Activated naive CD4-positive, alpha-beta T cell treated with anti-CD3 and anti-CD28 coated beads for 36 hours (primary cell): Measurements from ENCODE around the gene RINL. TPM values are rescaled to one million over a fixed set of nuclear protein-coding genes. Genes with fewer than 3 reads are reported as not detected.
"Not testable (repeated sequence)": the region's sequence is repeated elsewhere in the genome, so short reads cannot be mapped to it uniquely, and the experiment has no call there.

Source experiments
- CTCF ChIA-PET: fragments of 350-600 bp; sonication (Branson Sonifier 250); formaldehyde crosslinking; loops from one replicate; lab custom pipeline; 2021; ENCODE audit warnings: antibody characterized with exemption; lab: Charles Lee
- DNase-seq: peaks from one replicate; pipeline ENCODE4 v3.0.0-alpha.2; 2020
- H3K27ac Mint-ChIP-seq: one replicate; pipeline ENCODE4 v1.8.0; 2021; ENCODE audit warnings: mild to moderate bottlenecking, mixed read lengths
- H3K27me3 Mint-ChIP-seq: one replicate; pipeline ENCODE4 v1.8.0; 2021; ENCODE audit warnings: low read depth, mixed read lengths
- H3K36me3 Mint-ChIP-seq: one replicate; pipeline ENCODE4 v1.8.0; 2021; ENCODE audit warnings: low read depth, mixed read lengths
- H3K4me1 Mint-ChIP-seq: one replicate; pipeline ENCODE4 v1.8.0; 2021; ENCODE audit warnings: low read depth, mixed read lengths
- H3K4me3 Mint-ChIP-seq: one replicate; pipeline ENCODE4 v1.8.0; 2021; ENCODE audit warnings: mild to moderate bottlenecking, moderate library complexity, mixed read lengths
- H3K9me3 Mint-ChIP-seq: one replicate; pipeline ENCODE4 v1.8.0; 2021; ENCODE audit warnings: mixed read lengths
- intact Hi-C: fragments of 100-400 bp; cut with micrococcal nuclease; formaldehyde crosslinking; loops from one replicate; pipeline ENCODE4 v1.15.1; 2023
- total RNA-seq, 2 experiments: library from RNA; stranded (reverse); gene quantifications; one replicate each; pipeline ENCODE4 v1.2.3, GENCODE V29; 2021

Gene RINL
- total RNA-seq, 2 experiments from 2014 or later, result 107 to 117 TPM

DNA sequence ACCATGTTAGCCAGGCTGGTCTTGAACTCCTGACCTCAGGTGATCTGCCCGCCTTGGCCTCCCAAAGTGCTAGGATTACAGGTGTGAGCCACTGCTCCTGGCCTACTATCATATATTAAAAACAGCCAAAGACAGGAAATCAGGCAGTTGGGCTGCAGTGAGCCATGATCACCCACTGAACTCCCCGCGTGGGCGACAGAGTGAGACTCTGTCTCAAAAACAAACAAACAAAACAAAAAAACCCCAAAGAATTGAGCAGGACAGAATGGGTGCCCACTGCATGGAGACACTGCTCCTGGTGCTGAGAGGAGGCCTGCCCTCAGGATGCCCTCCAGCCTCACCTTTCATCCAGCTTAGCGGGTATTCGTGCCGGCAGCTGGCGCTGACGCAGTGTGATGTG, 5.2 kb upstream of the RINL start:
- Mint-ChIP-seq H3K4me1 (peaks cover 12% of the 10 kb centered on the region), H3K9me3 (no peaks in the 10 kb centered on the region), H3K4me3 (no peak overlapping the region), H3K36me3 (no peaks in the 10 kb centered on the region), H3K27me3 (no peaks in the 10 kb centered on the region), H3K27ac (no peak overlapping the region)
- CTCF ChIA-PET, result interaction anchor here (0.6 kb wide), 1 partner anchor 169 kb away, joined by 3 read pairs; no protein-coding TSS in a partner anchor
- no peak for DNase-seq
- intact Hi-C loops, result no loop called here

DNA sequence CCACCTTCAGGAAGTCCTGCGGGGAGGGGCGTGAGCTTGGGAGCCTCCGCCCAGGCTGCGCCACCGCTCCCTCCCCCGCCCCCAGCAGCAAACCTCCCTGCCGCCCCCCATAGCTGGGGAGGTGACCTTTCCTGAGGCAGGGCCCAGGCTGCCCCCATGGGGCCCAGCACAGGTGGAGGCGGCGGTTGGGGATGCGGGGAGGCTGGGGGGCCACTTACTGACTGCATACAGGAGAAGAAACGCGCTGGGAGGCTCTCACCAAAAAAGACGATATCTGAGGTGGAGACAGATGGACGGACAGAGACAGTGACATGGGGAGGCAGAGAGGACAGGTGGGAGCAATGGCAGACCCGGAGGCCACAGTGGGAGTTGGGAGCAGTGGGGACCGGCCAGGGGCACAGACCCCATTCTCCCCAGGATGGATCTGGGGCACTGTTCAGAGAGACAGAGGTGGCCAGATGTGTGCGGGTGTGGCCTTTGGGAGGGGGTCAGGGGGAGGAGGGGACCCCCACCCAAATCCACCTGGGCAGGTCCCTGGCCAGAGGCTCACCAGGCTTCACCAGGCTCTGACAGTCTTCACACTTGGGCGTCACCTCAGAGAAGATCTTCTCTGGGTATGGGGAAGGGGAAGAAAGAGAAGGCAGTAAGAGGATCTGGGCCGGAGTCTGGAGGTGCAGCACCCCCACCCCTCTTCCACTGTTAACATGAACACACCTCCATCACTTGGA, 3.0 kb upstream of the RINL start:
- no peaks in the 10 kb centered on the region for H3K27me3 Mint-ChIP-seq
- peak overlapping the region; percentile 44 for H3K27ac Mint-ChIP-seq
- H3K36me3 Mint-ChIP-seq, result peaks cover 7% of the 10 kb centered on the region
- CTCF ChIA-PET, result interaction anchor here (1.1 to 2.5 kb wide), 2 partner anchors 12 to 49 kb away, joined by 5 to 11 read pairs; partner anchors contain the start of genes MRPS12 and SARS2
- intact Hi-C loops, result no loop called here
- H3K9me3 Mint-ChIP-seq, result no peaks in the 10 kb centered on the region
- DNase-seq, result no peak
- H3K4me1 Mint-ChIP-seq, result peaks cover 26% of the 10 kb centered on the region
- H3K4me3 Mint-ChIP-seq, result no peak overlapping the region

DNA sequence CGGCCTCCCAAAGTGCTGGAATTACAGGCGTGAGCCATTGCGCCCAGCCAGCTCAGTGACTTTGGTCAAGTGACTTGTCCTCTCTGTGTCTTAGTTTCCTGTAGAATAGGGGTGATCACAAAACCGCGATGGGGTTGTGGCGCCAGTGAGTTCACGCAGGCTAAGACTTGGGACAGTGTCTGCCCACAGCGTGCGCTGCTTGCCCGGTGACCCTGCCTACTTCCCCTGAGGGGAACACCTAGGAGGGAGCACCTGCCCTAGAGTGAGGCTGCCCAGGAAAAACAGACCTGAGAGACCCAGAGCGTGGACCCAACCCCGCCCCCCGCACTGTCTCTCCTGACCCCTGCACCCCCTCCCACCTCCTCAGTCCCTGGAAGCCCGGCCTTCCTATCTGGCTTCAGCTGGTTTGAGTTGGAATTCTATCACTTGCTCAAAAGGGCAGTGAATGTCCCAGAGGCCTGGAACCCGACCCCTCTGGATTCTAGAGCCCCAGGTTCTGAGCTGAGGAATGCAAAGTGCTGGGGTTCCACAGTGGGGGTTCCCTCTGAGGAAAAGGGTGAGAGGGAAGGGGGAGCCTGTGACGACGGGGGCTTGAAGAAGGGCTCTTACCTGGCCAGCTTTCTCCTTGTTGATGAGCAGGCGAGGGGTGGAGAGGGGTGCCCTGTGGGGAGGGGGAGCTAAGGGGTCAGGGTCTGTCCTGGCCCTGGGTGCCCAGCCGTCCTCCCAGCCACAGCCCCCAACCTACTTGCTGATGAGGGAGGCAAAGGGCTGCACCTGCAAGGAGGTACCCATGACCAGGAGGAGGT, 2.2 kb upstream of the RINL start:
- Mint-ChIP-seq H3K36me3 (peaks cover 10% of the 10 kb centered on the region), H3K9me3 (no peaks in the 10 kb centered on the region), H3K4me1 (peaks cover 29% of the 10 kb centered on the region), H3K4me3 (no peak overlapping the region), H3K27ac (peak overlapping the region; percentile 73), H3K27me3 (no peaks in the 10 kb centered on the region)
- CTCF ChIA-PET, result interaction anchor here (2.5 to 5.7 kb wide), 2 partner anchors 8 to 50 kb away, joined by 11 to 54 read pairs; partner anchors contain the start of genes MRPS12 and SARS2
- intact Hi-C loops, result no loop called here
- no peak for DNase-seq

DNA sequence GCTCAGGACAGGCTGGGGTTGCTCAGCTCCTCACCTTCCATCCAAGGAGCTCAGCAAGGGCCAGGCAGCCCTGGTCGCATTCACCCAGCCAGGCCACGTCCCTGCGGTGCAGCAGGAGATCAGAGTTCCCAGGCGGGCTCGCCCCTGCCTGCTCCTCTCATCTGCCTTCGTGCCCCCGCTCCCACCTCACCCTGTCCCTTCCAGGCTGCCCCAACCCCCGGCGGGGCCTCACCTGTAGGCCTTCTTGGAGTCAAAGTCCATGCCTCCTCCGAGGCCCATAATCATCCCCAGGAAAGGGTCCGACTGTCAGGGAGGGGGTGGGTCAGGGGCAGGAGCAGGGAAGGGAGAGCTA, 1.3 kb upstream of the RINL start:
- peak overlapping the region; percentile 99 for H3K27ac Mint-ChIP-seq
- no peak for DNase-seq
- H3K4me1 Mint-ChIP-seq, result peaks cover 29% of the 10 kb centered on the region
- no peak overlapping the region for H3K4me3 Mint-ChIP-seq
- no peaks in the 10 kb centered on the region for H3K27me3 Mint-ChIP-seq
- H3K36me3 Mint-ChIP-seq, result peaks cover 13% of the 10 kb centered on the region
- CTCF ChIA-PET, result interaction anchor here (0.7 to 5.7 kb wide), 7 partner anchors 9 to 477 kb away, joined by 3 to 54 read pairs (median 5); partner anchors contain the start of genes ECH1, FAM98C, MRPS12 and SARS2
- intact Hi-C loops, result no loop called here
- H3K9me3 Mint-ChIP-seq, result no peaks in the 10 kb centered on the region

DNA sequence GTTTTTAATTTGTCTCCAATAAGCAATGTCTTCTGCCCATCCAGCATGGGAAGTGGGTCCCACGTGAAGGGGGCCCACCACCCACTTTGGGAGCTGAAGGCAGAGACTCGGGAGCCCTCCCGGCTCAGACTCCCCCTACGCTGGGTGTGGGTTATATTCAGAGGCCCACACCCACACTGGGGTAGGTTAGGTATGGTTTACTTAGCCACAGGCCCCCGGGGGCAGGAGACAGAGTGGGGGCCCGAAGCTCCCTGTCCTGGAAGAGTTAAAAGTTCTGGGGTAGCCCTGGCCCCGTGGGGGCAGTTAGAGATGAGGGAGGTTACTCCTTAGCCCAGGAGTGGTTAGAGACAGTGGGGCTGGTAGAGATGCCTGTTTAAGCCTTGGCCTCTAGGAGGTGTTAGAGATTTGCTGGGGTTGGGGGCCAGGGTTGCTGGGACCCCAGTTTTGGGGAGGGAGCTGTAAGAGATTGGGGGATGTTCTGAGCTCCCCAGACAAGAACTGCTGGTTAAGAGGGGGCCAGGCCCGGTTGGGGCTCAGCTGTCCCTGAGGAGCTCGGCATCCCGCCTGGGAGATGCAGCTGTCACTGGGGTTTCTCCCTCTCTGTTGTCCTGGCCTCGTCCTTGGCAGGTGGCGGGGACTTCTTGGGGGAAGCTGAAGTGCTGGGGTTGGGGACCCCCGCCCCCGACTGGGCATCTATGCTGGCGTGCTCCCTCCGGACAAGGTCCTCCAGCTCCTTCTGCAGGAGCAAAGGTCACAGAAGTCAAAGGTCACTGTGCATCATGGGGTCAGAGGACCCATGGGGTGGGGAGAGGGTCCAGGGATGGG, 712 bp upstream of the RINL start:
- intact Hi-C loops, result loop anchor here (1.0 kb wide), 2 partner anchors 21 to 52 kb away; partner anchors contain the start of genes MRPS12, NFKBIB, SARS2 and SIRT2
- H3K36me3 Mint-ChIP-seq, result peaks cover 13% of the 10 kb centered on the region

DNA sequence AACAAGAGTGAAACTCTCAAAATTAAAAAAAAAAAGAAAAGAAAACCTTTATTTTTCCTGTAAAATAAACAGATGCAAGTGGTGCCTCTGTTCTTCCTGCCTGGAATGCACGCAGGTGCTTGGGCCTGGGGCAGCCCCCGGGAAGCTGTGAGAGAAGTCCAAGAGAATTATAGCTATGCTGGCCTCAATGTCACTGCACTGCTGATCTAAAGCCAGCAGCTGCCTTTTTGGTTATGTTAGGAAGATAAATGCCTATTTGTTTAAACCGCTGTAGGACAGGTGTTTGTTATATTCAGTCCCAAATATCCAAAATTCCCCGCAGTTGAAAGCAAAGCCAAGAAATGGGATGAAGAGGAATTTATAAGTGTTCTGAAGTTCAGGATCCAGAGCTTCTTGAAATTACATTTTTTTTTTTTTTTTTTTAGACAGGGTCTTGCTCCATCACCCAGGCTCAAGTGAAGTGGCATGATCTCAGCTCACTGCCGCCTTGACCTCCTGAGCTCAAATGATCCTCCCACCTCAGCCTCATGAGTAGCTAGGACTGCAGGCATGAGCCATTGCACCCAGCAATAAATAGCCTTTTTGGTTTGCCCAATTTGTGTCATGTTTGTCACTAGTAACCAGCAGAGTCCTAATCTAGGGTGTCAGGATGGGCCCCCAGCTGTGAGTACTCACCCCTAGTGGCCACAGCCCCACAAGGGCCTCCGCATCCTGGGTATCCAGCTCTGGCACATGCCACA, 2.2 kb downstream of the RINL start:
- H3K27me3 Mint-ChIP-seq, result no peaks in the 10 kb centered on the region
- peaks cover 29% of the 10 kb centered on the region for H3K4me1 Mint-ChIP-seq
- peak overlapping the region; percentile 63 for H3K4me3 Mint-ChIP-seq
- peaks cover 31% of the 10 kb centered on the region for H3K36me3 Mint-ChIP-seq
- H3K9me3 Mint-ChIP-seq, result no peaks in the 10 kb centered on the region
- CTCF ChIA-PET, result interaction anchor here (1.3 to 5.7 kb wide), 2 partner anchors 9 to 13 kb away, joined by 3 to 54 read pairs; no protein-coding TSS in a partner anchor
- DNase-seq, result no peak
- peak overlapping the region; percentile 76 for H3K27ac Mint-ChIP-seq
- intact Hi-C loops, result no loop called here

More for the DNA sequence above, 712 bp upstream of the RINL start:
- no peak for DNase-seq
- Mint-ChIP-seq H3K4me3 (peak overlapping the region; percentile 98), H3K4me1 (peaks cover 29% of the 10 kb centered on the region), H3K27me3 (no peaks in the 10 kb centered on the region), H3K27ac (peak overlapping the region; percentile 99), H3K9me3 (no peaks in the 10 kb centered on the region)
- CTCF ChIA-PET, result interaction anchor here (0.6 to 5.7 kb wide), 12 partner anchors 8 to 476 kb away, joined by 3 to 54 read pairs (median 4); partner anchors contain the start of genes ECH1, FAM98C, MRPS12 and SARS2

DNA sequence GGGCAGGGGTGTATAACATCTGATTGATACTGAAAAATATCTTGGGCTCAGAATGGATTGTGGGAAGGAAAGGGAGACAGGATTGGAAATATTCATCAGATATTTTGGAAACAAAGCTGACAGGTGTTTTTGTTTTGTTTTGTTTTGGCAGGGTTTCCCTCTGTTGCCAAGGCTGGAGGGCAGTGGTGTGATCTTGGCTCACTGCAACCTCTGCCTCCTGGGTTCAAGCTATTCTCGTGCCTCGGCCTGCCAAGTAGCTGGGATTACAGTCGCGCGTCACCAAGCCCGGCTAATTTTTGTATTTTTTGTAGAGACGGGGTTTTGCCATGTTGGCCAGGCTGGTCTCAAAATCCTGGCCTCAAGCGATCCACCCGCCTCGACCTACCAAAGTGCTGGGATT, 4.7 kb downstream of the RINL start:
- Mint-ChIP-seq H3K36me3 (peaks cover 50% of the 10 kb centered on the region), H3K27ac (peak overlapping the region; percentile 68), H3K4me1 (peaks cover 38% of the 10 kb centered on the region)
- intact Hi-C loops, DNase-seq, H3K27me3 Mint-ChIP-seq, H3K9me3 Mint-ChIP-seq, H3K4me3 Mint-ChIP-seq: not testable (repeated sequence)
- CTCF ChIA-PET, result interaction anchor here (0.9 to 1.8 kb wide), 2 partner anchors 13 to 15 kb away, joined by 3 to 4 read pairs; no protein-coding TSS in a partner anchor

DNA sequence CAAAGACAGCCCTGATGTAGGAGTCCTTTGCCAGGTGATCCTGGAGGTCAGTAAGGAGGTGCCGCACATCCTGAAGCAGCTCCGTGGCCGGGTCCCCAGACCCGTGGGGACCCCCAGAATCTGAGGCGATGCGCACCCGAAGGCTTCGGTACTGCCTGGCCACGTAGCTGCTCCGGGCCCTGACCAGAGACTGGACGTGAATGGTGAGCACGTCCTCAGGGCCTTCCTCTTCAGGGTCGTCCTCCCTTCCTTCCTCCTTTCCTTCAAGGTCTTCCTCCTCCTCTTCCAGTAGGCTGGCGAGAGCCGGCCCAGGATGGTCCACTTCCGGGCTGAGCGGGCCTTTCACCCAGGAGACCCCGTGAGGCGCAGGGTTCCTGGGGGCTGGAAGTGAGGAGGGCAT, 7.5 kb downstream of the RINL start:
- H3K27ac Mint-ChIP-seq, result peak overlapping the region; percentile 78
- intact Hi-C loops, result loop anchor here (2.0 kb wide), 1 partner anchor 40 kb away; the partner anchor contains the start of gene ECH1
- no peaks in the 10 kb centered on the region for H3K9me3 Mint-ChIP-seq
- H3K27me3 Mint-ChIP-seq, result no peaks in the 10 kb centered on the region
- peaks cover 48% of the 10 kb centered on the region for H3K36me3 Mint-ChIP-seq
- no peak for DNase-seq
- H3K4me1 Mint-ChIP-seq, result peaks cover 34% of the 10 kb centered on the region
- CTCF ChIA-PET, result interaction anchor here (1.1 to 2.0 kb wide), 5 partner anchors 8 to 101 kb away, joined by 3 to 7 read pairs (median 4); partner anchors contain the start of gene RINL
- H3K4me3 Mint-ChIP-seq, result peak overlapping the region; percentile 89

DNA sequence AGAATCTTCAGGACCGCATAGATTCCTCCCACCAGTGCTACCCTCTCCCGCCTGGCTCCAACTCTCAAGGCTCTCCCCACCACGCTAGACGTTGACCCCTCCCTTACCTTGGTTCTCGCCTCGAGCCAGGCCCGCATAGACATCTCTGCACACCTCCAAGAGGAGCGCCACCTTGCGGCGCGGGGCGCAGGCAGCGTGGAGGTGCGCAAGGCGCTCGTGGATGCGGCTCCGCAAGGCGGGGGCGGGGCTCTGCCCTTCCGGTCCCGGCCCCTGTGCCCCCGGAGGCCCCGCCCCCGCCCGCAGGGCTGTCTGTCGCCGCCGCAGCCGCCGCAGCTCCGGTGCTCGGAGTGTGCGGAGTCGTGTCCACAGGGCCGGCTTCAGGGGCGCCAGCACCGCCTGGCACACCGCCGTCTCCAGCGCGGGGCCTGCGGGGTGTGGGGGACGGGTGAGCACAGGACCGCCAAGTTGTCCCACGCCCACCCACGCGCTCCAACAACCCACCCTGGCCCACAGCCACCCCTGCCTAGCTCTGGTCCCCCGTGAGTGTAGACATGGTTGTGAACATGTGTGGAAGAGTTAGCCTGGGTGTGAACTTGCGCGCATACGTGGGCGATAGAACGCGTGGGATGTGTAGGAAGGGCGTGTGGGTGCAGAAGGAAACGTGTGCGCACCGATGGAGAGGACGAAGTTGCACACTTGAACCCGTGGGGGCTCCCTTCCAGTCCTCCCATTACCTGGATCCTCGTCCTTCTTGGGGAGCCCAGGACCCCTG, 8.1 kb downstream of the RINL start:
- peak overlapping the region; percentile 89 for H3K27ac Mint-ChIP-seq
- H3K4me1 Mint-ChIP-seq, result peaks cover 40% of the 10 kb centered on the region
- DNase-seq, result peak; percentile 92
- no peaks in the 10 kb centered on the region for H3K27me3 Mint-ChIP-seq
- peaks cover 52% of the 10 kb centered on the region for H3K36me3 Mint-ChIP-seq
- CTCF ChIA-PET, result interaction anchor here (0.9 to 2.0 kb wide), 13 partner anchors 8 to 100 kb away, joined by 3 to 13 read pairs (median 5); partner anchors contain the start of gene RINL
- H3K4me3 Mint-ChIP-seq, result peak overlapping the region; percentile 89
- H3K9me3 Mint-ChIP-seq, result no peaks in the 10 kb centered on the region
- intact Hi-C loops, result loop anchor here (1.0 to 2.0 kb wide), 2 partner anchors 20 to 39 kb away; partner anchors contain the start of gene ECH1

DNA sequence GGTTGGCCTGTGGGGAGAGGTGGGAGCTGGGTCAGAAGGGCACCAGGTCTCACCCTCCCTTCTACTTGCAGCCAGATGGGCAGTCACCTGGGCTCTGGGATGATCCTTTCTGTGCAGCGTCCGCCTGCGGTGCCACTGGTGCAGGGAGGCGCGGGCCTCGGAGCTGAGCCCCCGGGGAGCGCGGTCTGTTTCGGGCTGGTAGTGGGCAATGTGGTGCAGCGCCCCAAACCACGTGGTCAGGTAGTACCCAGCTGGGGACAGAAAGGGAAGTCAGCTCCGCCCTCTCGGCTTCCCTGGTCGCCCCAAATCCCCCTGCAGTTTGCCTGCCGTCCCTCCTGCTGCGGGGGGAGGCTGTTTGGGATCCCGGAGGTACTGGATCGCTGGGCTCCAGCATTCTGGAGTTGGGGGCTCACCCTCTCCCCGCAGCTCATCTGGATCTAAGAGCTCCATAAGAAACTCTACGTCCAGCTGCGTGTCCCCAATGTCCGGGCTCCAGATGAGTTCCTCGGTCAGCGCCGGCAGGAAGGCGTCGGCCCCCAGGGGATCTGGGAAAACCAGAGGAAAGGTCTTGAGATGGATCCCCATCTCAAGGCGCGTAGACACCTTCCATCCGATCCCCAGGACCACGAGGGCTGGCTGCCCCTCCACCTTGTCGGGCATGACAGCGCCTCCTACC, 8.8 kb downstream of the RINL start:
- peaks cover 54% of the 10 kb centered on the region for H3K36me3 Mint-ChIP-seq
- H3K4me3 Mint-ChIP-seq, result peak overlapping the region; percentile 89
- H3K4me1 Mint-ChIP-seq, result peaks cover 47% of the 10 kb centered on the region
- H3K9me3 Mint-ChIP-seq, result no peaks in the 10 kb centered on the region
- peak overlapping the region; percentile 89 for H3K27ac Mint-ChIP-seq
- CTCF ChIA-PET, result interaction anchor here (0.6 to 2.0 kb wide), 15 partner anchors 8 to 663 kb away, joined by 3 to 13 read pairs (median 4); partner anchors contain the start of genes EID2B, NFKBIB, RINL and SIRT2
- peak; percentile 41 for DNase-seq
- intact Hi-C loops, result loop anchor here (1.0 kb wide), 1 partner anchor 19 kb away; no protein-coding TSS in a partner anchor
- H3K27me3 Mint-ChIP-seq, result no peaks in the 10 kb centered on the region
